Stimulated activated CD8-positive, alpha-beta memory T cell treated with anti-CD3 and anti-CD28 coated beads, Interleukin-15, amount 100 ng/mL, for 1 hour (primary cell): ENCODE measurements around the gene ELOF1.

ENCODE experiments used
- DNase-seq: peaks from one replicate; pipeline ENCODE4 v3.0.0-alpha.2; 2020; ENCODE audit warnings: low read depth

The ELOF1 gene

GRCh38 chr19:11535792-11536595 is 23.0 kb downstream of the ELOF1 start:
- peak; percentile 58 for DNase-seq

- DNase-seq = no peak
Measured at GRCh38 chr19:11534948-11535347, 24.1 kb downstream of the ELOF1 start.

GRCh38 chr19:11534538-11534937 is 24.5 kb downstream of the ELOF1 start:
- DNase-seq = no peak

- no peak for DNase-seq
Measured at GRCh38 chr19:11530432-11530831, 28.6 kb downstream of the ELOF1 start.

GRCh38 chr19:11528551-11529341 is 30.3 kb downstream of the ELOF1 start, which contains the start of gene ECSIT:
ECSIT (minus strand) TSS chr19:11529134; CDS start chr19:11519170, 9,964 bp downstream.
- peak; percentile 79 for DNase-seq

- no peak for DNase-seq
Measured at GRCh38 chr19:11519138-11519537, 39.9 kb downstream of the ELOF1 start.

- no peak for DNase-seq
Measured at GRCh38 chr19:11513946-11514345, 45.1 kb downstream of the ELOF1 start.

GRCh38 chr19:11510444-11510843 is 48.6 kb downstream of the ELOF1 start:
- DNase-seq = no peak

GRCh38 chr19:11507370-11508078 is 51.5 kb downstream of the ELOF1 start:
- no peak for DNase-seq

- DNase-seq = no peak
Measured at GRCh38 chr19:11506967-11507366, 52.1 kb downstream of the ELOF1 start.

- no peak for DNase-seq
Measured at GRCh38 chr19:11506101-11506555, 52.9 kb downstream of the ELOF1 start.

- peak; percentile 90 for DNase-seq
Measured at GRCh38 chr19:11505504-11506100, 53.4 kb downstream of the ELOF1 start, which contains the start of gene ZNF653. ZNF653 (minus strand) TSS chr19:11505839; CDS start chr19:11505786, 53 bp downstream.

- peak; percentile 94 for DNase-seq
Measured at GRCh38 chr19:11505032-11505503, 54.0 kb downstream of the ELOF1 start.

GRCh38 chr19:11504502-11505031 is 54.5 kb downstream of the ELOF1 start:
- DNase-seq = no peak
